Fibroblast of skin of abdomen (primary cell): ENCODE measurements around the gene NAALADL2. TPM values are rescaled to one million over a fixed set of nuclear protein-coding genes. Genes with fewer than 3 reads are reported as not detected.

Experiments
- DNase-seq: peaks from one replicate; pipeline ENCODE4 v3.0.0-alpha.2; 2013
- polyA plus RNA-seq, 2 experiments: library from polyadenylated mRNA; unstranded; fragments of 120-200 nt; gene quantifications; one replicate each; pipeline ENCODE4 v1.2.1, GENCODE V29; 2013; ENCODE audit not compliant: insufficient read length in 2 of 2

Gene NAALADL2
- 5.0 TPM for polyA plus RNA-seq (2013, experiment 1 of 2; ENCODE audit: insufficient read length)
- 5.6 TPM for polyA plus RNA-seq (2013, experiment 2 of 2; ENCODE audit: insufficient read length)

- no peak for DNase-seq
These were observed at the start of gene NAALADL2 for GRCh38 chr3:174859114-174859735. Gene NAALADL2 (plus strand): TSS chr3:174859334.

- DNase-seq: no peak
These were observed 48.9 kb upstream of the NAALADL2 start for GRCh38 chr3:174810254-174810653.

DNA sequence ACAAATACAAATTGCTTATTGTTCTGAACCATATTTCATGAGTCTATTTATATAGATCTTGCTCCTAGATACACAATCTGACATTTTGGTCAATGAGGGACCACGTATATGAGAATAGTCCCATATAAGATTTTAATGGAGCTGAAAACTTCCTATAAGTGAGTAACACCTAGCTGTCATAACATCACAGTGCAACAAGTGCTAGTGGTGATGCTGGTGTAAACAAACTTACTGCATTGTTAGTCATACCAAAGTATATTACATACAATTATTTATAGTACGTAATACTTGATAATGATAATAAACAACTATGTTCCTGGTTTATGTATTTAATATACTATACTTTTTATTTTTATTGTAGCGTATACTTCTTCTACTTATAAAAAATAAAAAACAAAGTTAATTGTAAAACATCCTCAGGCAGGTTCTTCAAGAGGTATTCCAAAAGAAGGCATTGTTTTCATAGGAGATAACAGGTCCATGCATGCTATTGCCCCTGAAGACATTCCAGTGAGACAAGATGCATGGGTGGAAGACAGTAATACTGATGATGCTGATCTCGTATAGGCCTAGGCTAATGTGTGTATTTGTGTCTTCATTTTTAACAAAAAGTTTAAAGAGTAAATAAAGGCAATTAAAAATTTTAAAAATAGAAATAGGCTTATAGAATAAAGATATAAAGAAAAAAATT is 46.8 kb upstream of the NAALADL2 start:
- DNase-seq: no peak

DNA sequence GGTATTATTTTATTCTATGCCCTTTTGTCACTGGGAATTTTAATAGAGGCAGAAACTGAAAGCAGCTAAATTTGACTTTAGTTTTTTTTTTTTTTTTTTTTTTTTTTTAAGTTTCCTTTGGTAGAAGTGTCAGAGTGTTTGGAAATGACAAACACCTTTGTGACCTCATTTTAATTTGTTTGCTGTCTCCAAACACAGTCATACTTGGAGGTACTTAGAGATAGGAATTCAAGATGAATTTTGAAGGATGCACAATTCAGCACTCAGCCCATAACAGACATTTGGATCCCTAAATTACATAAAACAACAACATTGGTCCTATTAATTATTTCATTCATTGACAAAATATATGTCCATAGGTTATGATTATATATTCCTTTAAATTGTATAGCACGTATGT is 43.4 kb upstream of the NAALADL2 start:
- no peak for DNase-seq

DNA sequence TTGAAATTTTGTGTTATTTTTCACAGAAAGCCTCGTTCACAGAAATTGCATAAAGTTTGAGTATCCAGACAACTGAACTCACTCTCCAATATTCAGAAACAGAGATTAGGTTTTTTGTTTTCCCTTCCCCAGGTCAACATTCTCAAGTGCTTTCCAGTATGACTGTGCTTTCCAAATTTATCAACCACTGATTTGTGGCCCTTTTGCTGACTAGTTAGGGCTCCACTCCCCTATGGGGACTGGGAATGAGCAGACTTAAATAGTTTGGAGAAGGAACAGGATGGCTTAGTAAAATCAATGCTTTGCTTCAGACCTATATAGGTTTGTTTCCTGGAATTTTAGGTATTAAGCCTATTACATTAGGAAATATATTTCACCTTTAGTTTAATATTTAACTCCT is 38.2 kb upstream of the NAALADL2 start:
- no peak for DNase-seq

- peak; percentile 5 for DNase-seq
These were observed 37.7 kb upstream of the NAALADL2 start for GRCh38 chr3:174821477-174821876.

- DNase-seq: no peak
These were observed 36.8 kb upstream of the NAALADL2 start for GRCh38 chr3:174822320-174822719.

DNA sequence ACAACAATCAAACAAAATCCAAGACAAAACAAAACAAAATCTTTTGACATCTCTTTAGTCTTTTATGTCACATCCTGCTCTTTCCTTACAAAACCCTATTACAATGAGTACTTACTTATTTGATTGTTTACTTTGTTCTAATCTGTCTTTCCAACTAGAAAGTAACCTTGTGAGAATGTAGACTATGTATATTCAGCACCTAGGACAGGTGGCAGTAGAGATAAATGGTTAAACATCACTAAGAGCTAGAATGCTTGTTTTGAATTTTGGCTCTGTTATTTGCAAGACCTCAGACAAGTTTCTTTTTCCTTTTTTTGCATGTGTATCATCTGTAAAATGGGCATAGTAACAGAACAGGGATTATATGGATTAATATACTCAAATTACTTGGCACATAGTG is 33.1 kb upstream of the NAALADL2 start:
- no peak for DNase-seq

DNA sequence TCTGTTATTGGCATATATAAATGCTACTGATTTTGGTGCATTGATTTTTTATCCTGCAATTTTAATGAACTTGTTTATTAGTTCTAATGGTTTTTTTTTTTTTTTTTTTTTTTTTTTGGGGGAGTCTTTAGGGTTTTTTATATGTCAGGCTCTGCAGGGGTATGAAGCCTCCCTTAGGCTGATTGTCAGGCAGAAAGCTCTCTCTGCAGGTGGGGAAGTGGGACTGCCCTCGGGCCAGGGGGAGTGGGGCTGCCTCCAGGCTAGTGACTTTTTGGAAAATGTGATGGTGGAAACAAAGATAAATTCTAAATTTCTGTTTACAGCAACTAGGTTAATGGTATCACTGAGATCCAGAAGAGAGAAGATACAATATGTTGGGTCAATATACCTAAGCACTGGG is 14.4 kb upstream of the NAALADL2 start:
- no peak for DNase-seq

DNA sequence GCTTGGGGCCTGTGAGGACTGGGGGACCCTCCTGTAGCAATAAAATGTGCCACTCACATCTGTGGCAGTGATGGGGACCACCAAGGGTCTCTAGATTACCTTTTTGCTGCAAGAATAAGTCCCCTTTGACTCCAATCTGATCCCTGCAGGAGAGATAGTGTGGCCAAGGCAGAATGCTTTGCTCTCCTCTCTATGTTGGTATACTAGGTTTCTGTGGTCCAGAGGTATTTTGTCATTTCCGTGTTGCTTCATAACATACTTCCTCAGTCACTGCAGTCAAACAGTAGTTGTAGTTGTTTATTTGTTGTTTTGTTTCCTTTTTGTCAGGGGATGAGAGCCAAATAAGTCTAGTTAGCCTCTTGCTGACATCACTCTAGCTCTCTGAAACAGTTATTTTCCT is 13.1 kb upstream of the NAALADL2 start:
- no peak for DNase-seq

GRCh38 chr3:174854987-174855386 is 4.1 kb upstream of the NAALADL2 start:
- no peak for DNase-seq

- DNase-seq: no peak
These were observed 1.8 kb upstream of the NAALADL2 start for GRCh38 chr3:174857301-174857700.

DNA sequence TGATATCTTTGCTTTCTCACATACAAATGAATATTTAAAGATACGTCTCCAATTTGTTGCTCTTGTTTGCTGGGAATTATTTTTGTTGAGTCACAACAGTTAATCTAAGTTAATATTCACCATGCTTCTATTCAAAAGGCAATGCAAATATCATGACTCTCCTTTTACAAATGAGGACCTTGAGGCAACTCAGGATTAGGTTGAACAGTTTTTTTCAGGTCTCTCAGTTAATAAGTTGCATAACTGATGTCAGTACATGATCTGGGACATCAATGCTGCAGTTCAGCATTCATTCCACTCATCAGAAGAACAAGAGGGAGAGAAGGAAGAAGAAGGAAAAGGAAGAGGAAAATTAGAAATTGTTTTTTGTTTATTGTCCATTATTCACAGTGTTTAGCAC is 781 bp upstream of the NAALADL2 start:
- DNase-seq: no peak

DNA sequence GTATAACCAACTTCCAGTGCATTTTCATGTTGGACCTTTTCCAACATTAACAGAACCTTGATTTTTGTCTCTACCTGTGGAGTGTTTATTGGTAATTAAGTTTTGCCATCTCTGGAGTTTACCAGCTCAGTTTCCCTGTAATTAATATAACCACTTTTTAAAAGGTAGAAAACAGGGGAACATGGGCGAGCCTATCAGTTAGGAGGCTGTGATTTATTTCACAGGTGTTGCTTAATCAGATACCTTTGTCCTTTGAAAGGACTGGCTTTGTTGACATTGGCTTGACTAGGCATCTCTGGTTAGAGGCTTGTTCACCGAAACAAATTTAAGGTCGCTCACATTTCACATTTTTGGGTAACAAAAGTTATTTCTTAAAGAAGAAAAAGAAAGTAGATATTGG is 622 bp downstream of the NAALADL2 start:
- no peak for DNase-seq

DNA sequence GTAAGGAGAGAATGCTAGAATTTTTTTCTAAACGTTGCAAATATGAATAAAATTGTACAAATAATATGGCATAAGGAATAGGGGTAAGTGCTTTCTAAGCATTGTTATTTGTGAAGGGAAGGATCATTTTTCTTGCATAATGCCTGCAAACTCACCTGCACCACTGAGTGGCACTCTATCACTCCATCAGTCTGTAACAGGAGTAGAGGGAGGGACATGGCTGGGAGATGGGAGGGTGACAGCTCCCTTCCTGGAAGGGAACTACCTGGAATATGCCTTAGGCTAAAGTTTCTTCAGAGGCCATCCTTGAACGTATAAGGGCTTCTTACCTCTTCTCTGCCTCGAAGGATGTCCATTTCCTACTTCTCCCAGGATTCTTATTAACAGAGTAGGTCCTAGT is 3.0 kb downstream of the NAALADL2 start:
- no peak for DNase-seq

GRCh38 chr3:174862666-174863065 is 3.5 kb downstream of the NAALADL2 start:
- no peak for DNase-seq

GRCh38 chr3:174863488-174863887 is 4.4 kb downstream of the NAALADL2 start:
- DNase-seq: no peak

GRCh38 chr3:174869448-174869847 is 10.3 kb downstream of the NAALADL2 start:
- DNase-seq: peak; percentile 20

GRCh38 chr3:174873832-174874657 is 14.9 kb downstream of the NAALADL2 start:
- no peak for DNase-seq

- no peak for DNase-seq
These were observed 23.7 kb downstream of the NAALADL2 start for GRCh38 chr3:174882789-174883188.

DNA sequence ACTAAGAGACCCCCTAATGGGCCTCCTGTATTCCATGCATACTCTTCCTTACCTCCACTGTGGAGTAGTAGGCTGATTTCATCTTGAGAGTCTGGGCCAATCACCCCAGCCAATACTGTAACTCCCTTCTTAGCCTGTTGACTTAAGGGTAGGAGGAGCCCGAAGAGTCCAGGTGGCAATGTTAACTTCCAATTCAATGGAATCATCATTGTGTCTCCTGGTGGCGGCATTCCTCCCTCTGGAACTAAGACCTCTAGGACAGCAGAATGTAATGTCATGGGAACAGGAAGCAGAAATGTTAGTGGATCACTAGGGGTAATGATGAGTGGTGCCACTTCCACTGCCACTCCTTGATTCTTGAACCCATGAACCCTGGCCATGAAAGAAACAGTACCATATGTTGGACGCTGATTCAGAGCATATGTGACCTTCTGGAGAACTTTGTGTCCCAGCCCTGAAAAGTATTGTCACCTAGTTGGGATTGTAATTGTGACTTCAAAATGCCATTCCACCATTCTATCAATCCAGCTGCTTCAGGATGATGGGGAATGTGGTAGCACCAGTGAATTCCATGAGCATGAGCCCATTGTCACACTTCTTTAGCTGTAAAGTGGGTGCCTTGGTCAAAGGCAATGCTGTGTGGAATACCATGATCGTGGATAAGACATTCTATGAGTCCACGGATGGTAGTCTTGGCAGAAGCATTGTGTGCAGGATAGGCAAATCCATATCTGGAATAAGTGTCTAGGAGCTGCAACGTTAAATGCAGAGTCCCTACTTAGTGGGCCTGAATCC is 24.9 kb downstream of the NAALADL2 start:
- DNase-seq: no peak

DNA sequence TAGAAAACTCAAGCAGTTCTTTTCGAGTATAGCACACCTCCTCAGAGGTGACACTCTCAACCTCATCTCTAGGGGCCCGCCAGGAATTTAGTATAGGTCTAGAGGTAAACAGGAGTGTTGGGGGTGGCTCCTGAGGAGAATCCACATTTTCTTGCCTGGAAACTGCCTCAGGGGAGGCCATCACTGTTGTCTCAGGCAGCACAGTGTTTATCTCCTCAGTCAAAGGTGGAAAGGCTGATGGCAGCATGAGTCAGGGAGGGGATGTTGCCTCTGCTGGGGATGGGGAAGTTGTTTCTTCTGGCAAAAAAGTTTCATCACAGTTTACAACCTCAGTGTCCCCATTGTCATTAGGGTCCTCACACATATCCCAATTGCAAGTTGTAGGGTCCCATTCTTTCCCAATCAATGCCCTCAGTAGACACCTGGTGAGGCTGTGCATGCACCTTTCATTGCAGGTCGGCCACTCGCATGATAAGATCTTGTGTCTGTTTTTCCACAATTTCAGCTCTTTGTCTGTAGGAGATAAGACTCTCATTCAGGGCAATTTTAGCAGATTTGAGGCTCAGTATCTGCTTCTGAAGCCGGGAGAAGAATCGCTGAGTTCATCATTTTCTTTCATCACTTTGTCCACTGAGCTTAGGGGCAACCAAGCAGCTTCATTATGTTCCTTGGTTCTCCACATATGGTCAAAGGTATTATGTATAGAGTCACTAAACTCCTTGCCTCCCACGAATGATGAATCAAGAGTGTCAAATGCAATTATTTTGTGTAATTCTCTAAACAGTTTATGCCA is 25.8 kb downstream of the NAALADL2 start:
- DNase-seq: no peak
